SK-N-SH treated with all-trans-retinoic acid at 6 μM for 48 hours (cell line): ENCODE data around the gene TMEM232.

ENCODE experiments used
- ARNTL ChIP-seq: fragments of 450-650 bp; formaldehyde crosslinking; IDR thresholded peaks from 2 replicates; pipeline ENCODE4 v1.5.0; 2020; ENCODE audit warnings: low read depth, mild to moderate bottlenecking, moderate library complexity, borderline replicate concordance
- BACH2 ChIP-seq: fragments of 250-450 bp; sonication (Bioruptor Pico); IDR thresholded peaks from 2 replicates; pipeline ENCODE4 v1.9.0; 2021; ENCODE audit warnings: mild to moderate bottlenecking, borderline replicate concordance
- CREB5 ChIP-seq: fragments of 250-450 bp; sonication (Bioruptor Pico); IDR thresholded peaks from 2 replicates; pipeline ENCODE4 v1.5.1; 2020; ENCODE audit warnings: low read depth, mild to moderate bottlenecking, moderate library complexity
- ESRRG ChIP-seq: fragments of 250-450 bp; sonication (Bioruptor Pico); IDR thresholded peaks from 2 replicates; pipeline ENCODE4 v1.6.1; 2021; ENCODE audit warnings: mild to moderate bottlenecking
- GLIS3 ChIP-seq: fragments of 250-450 bp; sonication (Bioruptor Pico); IDR thresholded peaks from 2 replicates; pipeline ENCODE4 v1.5.0; 2020; ENCODE audit warnings: mild to moderate bottlenecking, moderate library complexity
- PATZ1 ChIP-seq: fragments of 250-450 bp; sonication (Bioruptor Pico); IDR thresholded peaks from 2 replicates; pipeline ENCODE4 v1.8.0; 2020; ENCODE audit warnings: mild to moderate bottlenecking, moderate library complexity, borderline replicate concordance
- TSHZ2 ChIP-seq: fragments of 250-450 bp; sonication (Bioruptor Pico); IDR thresholded peaks from 2 replicates; pipeline ENCODE4 v1.5.0; 2020; ENCODE audit warnings: mild to moderate bottlenecking, moderate library complexity
- ZFP3 ChIP-seq: fragments of 250-450 bp; sonication (Bioruptor Pico); IDR thresholded peaks from 2 replicates; pipeline ENCODE4 v1.5.0; 2020; ENCODE audit warnings: mild to moderate bottlenecking, moderate library complexity
- ZFP30 ChIP-seq: fragments of 450-650 bp; formaldehyde crosslinking; IDR thresholded peaks from 2 replicates; pipeline ENCODE4 v1.5.0; 2022; ENCODE audit warnings: mild to moderate bottlenecking, moderate library complexity
- ZNF70 ChIP-seq: fragments of 450-650 bp; formaldehyde crosslinking; IDR thresholded peaks from 2 replicates; pipeline ENCODE4 v1.5.0; 2020; ENCODE audit warnings: mild to moderate bottlenecking, moderate library complexity
- ZNF8 ChIP-seq: fragments of 450-650 bp; formaldehyde crosslinking; IDR thresholded peaks from 2 replicates; pipeline ENCODE4 v1.5.0; 2020; ENCODE audit warnings: mild to moderate bottlenecking, moderate library complexity
- TF ChIP-seq, protein P1 (sequence below): fragments of 250-450 bp; sonication (Bioruptor Pico); IDR thresholded peaks from 2 replicates; pipeline ENCODE4 v1.8.0; 2021; ENCODE audit warnings: low read depth, mild to moderate bottlenecking, moderate library complexity, borderline replicate concordance

DNA sequence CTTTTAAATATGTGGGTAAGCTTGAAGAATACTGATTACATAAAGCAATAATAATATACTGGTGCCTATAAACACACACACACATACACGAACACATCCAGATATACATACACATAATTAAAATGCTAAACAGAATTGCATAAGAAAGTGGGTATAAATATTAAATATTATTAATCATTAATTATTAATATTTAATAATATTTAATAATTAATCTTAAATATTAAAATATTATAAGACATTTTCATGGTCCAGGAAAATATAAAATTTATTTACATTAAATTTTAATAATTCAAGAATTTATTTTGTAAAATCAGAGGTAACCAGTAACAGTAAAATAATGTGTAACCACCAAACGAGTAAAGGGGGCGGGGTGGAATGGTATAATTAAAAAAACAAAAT, 178.3 kb downstream of the TMEM232 start:
- TF ChIP-seq PATZ1 (CRISPR knock-in tag) (no peak), GLIS3 (CRISPR knock-in tag) (no peak), BACH2 (no peak), TSHZ2 (CRISPR knock-in tag) (no peak), ZNF8 (no peak), ZFP30 (CRISPR knock-in tag) (no peak), ZFP3 (CRISPR knock-in tag) (no peak), CREB5 (CRISPR knock-in tag) (no peak), ZNF70 (CRISPR knock-in tag) (no peak), ESRRG (CRISPR knock-in tag) (no peak), ARNTL (CRISPR knock-in tag) (no peak)
- TF ChIP-seq, protein P1, sequence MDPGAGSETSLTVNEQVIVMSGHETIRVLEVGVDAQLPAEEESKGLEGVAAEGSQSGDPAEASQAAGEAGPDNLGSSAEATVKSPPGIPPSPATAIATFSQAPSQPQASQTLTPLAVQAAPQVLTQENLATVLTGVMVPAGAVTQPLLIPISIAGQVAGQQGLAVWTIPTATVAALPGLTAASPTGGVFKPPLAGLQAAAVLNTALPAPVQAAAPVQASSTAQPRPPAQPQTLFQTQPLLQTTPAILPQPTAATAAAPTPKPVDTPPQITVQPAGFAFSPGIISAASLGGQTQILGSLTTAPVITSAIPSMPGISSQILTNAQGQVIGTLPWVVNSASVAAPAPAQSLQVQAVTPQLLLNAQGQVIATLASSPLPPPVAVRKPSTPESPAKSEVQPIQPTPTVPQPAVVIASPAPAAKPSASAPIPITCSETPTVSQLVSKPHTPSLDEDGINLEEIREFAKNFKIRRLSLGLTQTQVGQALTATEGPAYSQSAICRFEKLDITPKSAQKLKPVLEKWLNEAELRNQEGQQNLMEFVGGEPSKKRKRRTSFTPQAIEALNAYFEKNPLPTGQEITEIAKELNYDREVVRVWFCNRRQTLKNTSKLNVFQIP, result no peak
